LNCaP clone FGC (cell line): ENCODE measurements around the gene IGSF3.

ENCODE experiments used
- DNase-seq: peaks from one replicate; pipeline ENCODE4 v3.0.0-alpha.2; 2011; ENCODE audit warnings: low read depth
- H3K4me3 ChIP-seq: 2 replicates; pipeline ENCODE4 v1.5.1; 2011; ENCODE audit warnings: mild to moderate bottlenecking, low read depth, low read length, control low read depth
- CTCF ChIP-seq: IDR thresholded peaks from 2 replicates; pipeline ENCODE4 v1.5.1; 2012; ENCODE audit warnings: mild to moderate bottlenecking; ENCODE audit not compliant: control insufficient read depth, insufficient read depth; ENCODE audit errors: extremely low read depth

The IGSF3 gene

GRCh38 chr1:116681343-116681899 is 13.9 kb upstream of the IGSF3 start:
- no peak overlapping the region for H3K4me3 ChIP-seq
- DNase-seq: no peak
- TF ChIP-seq CTCF: no peak

- DNase-seq: no peak
- no peak overlapping the region for H3K4me3 ChIP-seq
- no peak for TF ChIP-seq CTCF
Measured at GRCh38 chr1:116680752-116681151, 13.2 kb upstream of the IGSF3 start.

DNA sequence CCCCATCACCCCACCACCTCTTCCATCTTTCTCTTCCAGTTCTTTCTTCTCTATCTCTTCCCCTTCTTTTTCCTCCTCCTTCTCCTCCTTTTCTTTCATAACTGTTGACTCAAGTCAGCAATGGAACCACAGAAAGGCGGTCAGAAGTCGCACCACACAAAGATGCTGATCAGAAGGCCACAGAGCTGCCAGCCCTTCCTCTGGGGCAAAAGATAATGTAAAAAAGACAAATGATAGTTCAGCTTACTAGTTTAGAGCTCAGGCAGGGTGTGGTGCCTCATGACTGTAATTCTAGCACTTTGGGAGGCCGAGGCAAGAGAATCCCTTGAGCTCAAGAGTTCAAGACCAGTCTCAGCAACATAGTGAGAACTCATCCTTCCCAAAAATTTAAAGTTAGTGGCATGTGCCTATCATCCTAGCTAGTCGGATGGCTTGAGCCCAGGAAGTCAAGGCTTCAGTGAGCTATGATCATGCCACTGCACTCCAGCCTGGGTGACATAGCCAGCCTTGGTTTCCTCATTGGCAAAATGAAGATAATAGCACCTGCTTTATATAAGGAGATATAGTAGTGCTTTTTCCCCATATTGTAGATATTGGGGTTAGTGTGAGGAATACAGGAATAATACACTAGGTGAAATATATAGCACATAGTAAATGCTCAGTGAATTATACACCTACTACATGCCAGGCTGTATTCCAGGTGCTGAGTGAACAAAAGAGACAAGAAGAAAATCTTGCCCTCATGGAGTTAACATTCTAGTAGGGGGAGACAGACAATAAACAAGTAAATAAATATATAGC is 12.5 kb upstream of the IGSF3 start:
- no peak for TF ChIP-seq CTCF
- no peak overlapping the region for H3K4me3 ChIP-seq
- DNase-seq: no peak

- no peak overlapping the region for H3K4me3 ChIP-seq
- DNase-seq: no peak
- TF ChIP-seq CTCF: no peak
Measured at GRCh38 chr1:116679091-116679827, 11.7 kb upstream of the IGSF3 start.

- no peak for DNase-seq
- no peak overlapping the region for H3K4me3 ChIP-seq
- no peak for TF ChIP-seq CTCF
Measured at GRCh38 chr1:116678732-116679090, 11.2 kb upstream of the IGSF3 start.

DNA sequence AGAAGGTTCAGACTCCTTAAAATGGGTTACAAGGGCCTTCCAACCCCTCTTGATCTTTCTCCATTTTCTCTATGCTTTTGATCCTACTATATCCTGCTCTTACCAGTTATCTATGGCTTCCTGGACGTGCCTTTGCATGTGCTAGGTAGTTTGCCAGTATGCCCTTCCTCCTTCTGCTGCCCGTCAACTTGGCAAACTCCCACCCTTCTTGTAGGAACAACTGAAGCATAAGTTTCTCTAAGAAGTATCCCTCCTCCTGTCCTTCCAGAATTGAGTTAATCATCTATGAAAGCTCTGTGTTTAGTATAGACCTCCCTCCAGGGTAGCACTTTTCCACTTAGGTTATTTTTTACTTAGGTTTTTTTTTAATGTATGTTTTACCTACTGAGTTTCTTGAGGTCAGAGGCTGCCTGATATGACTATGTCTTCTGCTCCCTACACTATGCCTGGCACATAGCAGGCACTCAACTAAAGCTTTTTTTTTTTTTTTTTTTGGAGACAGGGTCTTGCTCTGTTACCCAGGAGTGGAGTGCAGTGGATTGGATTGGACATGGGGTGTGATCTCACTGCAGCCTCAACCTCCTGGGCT is 10.0 kb upstream of the IGSF3 start:
- DNase-seq: no peak
- H3K4me3 ChIP-seq: no peak overlapping the region
- no peak for TF ChIP-seq CTCF
